ENCODE results near the gene TUFM.

DNA sequence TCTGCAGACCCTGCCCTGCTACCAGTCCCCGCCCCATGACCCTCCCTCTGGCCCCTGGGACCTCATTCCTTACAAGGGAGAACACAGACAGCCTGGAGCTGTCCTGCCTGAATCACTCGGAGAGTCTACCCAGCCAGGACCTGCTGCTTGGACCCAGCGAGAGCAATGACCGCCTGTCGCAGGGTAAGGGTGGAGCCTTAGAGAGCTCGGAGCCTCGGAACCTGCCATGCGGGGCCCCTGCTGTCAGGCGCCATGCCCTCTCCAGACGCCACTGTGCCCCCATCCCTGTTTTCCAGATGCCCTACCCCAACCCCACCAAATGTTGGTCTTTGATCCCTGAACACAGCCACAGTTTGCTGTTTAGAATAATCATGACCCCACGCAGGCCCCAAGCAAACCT lies 23.1 kb upstream of the TUFM start:
- TF ChIP-seq, protein P1, sequence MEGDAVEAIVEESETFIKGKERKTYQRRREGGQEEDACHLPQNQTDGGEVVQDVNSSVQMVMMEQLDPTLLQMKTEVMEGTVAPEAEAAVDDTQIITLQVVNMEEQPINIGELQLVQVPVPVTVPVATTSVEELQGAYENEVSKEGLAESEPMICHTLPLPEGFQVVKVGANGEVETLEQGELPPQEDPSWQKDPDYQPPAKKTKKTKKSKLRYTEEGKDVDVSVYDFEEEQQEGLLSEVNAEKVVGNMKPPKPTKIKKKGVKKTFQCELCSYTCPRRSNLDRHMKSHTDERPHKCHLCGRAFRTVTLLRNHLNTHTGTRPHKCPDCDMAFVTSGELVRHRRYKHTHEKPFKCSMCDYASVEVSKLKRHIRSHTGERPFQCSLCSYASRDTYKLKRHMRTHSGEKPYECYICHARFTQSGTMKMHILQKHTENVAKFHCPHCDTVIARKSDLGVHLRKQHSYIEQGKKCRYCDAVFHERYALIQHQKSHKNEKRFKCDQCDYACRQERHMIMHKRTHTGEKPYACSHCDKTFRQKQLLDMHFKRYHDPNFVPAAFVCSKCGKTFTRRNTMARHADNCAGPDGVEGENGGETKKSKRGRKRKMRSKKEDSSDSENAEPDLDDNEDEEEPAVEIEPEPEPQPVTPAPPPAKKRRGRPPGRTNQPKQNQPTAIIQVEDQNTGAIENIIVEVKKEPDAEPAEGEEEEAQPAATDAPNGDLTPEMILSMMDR (IDR thresholded peaks at IDR 0.05): no peak
- TF ChIP-seq POLR2A (IDR thresholded peaks at IDR 0.05; ENCODE audit: low read depth): no peak
- no peak for TF ChIP-seq POLR2AphosphoS5 (IDR thresholded peaks at IDR 0.05)
- TF ChIP-seq EP300 (IDR thresholded peaks at IDR 0.05): no peak

Data from esophagus muscularis mucosa (tissue), 4 donors.